WI38 (cell line): ENCODE results near the gene BHLHE41.

Experiments
- H3K4me3 ChIP-seq: 2 replicates; pipeline ENCODE4 v1.5.1; 2011; ENCODE audit warnings: low read depth, mild to moderate bottlenecking, control low read depth, low read length
- TF ChIP-seq, protein P1 (sequence below): IDR thresholded peaks from 2 replicates; pipeline ENCODE4 v1.5.1; 2012; ENCODE audit warnings: low read depth, mild to moderate bottlenecking, control low read depth, low read length

BHLHE41 gene

DNA sequence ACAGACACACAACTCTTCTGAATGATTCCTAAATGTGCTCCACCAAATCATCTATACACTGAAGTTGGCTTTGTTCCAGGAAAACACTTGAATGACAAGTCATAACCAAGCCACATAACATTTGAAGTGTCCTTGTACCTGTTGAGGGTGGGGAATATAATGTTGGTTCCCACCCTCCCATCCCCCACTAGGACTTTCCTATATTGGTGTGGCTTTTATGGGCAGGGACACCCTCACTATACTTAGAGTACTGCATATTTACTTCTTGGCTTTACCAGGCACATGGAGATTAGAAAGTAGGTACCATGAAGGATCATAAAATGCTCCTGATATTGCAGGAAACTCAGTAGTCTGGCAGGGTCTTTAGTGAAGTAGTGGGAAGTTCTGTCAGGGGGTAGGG, 9.7 kb upstream of the BHLHE41 start:
- TF ChIP-seq, protein P1, sequence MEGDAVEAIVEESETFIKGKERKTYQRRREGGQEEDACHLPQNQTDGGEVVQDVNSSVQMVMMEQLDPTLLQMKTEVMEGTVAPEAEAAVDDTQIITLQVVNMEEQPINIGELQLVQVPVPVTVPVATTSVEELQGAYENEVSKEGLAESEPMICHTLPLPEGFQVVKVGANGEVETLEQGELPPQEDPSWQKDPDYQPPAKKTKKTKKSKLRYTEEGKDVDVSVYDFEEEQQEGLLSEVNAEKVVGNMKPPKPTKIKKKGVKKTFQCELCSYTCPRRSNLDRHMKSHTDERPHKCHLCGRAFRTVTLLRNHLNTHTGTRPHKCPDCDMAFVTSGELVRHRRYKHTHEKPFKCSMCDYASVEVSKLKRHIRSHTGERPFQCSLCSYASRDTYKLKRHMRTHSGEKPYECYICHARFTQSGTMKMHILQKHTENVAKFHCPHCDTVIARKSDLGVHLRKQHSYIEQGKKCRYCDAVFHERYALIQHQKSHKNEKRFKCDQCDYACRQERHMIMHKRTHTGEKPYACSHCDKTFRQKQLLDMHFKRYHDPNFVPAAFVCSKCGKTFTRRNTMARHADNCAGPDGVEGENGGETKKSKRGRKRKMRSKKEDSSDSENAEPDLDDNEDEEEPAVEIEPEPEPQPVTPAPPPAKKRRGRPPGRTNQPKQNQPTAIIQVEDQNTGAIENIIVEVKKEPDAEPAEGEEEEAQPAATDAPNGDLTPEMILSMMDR = no peak
- H3K4me3 ChIP-seq = no peak overlapping the region

DNA sequence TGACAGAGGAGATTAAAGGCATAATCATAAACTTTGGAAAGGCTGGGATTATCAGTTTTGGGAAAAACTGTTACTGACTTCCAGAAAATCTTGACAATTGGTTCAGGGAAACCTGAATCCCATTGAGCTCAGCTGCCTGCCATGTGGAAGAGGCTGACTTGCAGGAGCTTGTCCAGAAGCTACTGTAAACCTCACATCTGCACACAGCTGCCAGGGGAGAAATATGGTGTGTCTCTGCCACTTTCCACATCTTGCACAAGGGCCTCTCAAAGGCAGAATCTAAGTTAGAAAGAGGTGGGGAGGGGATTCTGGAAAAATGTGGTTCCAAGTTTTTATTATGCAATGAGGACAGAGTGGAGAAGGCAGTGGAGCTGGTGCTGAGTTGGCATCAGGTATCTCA, 8.7 kb upstream of the BHLHE41 start:
- TF ChIP-seq, protein P1 = no peak
- no peak overlapping the region for H3K4me3 ChIP-seq

DNA sequence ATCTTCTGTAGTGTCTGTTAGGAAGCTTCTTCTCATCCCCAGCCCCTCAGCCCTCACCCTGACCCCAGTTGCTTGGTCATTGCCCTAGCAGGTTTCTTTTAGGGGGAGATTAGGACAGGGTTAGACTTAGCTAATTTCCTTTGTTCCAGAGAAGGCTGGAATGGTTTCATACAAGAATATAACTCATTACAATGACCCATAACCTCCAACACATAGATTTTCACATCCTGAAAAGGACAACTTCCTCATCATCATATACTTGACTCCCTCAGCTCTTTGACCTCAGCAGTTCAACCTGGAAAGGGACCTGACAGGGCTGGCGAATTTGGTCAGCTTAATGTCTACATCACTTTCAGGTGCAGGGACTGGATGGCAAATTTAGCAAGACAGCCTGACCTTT, 8.0 kb upstream of the BHLHE41 start:
- no peak overlapping the region for H3K4me3 ChIP-seq
- TF ChIP-seq, protein P1 = no peak

- TF ChIP-seq, protein P1 = no peak
- H3K4me3 ChIP-seq = no peak overlapping the region
Measured at GRCh38 chr12:26131936-26132335, 7.1 kb upstream of the BHLHE41 start.

DNA sequence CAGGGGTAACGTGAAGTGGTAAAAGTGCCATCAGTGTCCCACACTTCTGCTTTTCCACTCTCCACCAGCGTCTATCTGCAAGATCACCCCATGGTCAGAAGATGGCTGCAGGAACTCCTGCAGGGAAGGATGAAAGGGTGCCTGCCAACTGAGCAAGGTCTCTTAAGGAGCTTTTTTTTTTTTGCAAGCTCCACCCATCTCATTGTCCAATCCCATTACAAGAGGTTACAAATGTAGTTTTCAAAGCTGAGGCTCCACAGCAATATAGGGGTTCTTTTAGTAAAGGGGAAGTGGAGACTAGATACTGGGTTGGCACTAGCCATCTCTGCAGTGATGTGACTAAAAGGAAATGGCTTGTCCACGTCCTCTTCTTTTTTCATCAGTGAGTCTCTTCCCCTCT, 5.9 kb upstream of the BHLHE41 start:
- no peak overlapping the region for H3K4me3 ChIP-seq
- TF ChIP-seq, protein P1 = no peak

DNA sequence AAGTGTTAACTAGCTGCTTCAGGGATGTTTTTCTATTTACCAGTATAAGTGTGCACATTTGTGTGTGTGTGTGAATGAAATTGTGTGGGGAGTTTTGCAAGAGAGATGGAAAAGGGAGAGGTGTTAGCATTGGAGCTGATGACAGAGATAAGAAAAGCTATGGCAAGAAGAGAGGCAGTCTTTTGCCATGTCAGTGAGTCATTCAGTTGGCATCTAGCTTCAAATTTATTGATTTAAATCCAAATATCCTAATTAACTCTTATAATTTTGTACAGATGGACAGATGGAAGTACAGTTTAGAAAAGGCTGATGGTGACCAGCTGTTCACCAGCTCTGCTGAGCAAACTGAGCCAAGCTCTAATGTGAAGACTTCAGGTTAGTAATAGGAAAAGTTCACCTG, 3.3 kb upstream of the BHLHE41 start:
- H3K4me3 ChIP-seq = no peak overlapping the region

GRCh38 chr12:26127404-26127803, 2.6 kb upstream of the BHLHE41 start:
- no peak overlapping the region for H3K4me3 ChIP-seq
- TF ChIP-seq, protein P1 = no peak

More for the DNA sequence above, 3.3 kb upstream of the BHLHE41 start:
- TF ChIP-seq, protein P1 = no peak
